Testis (tissue), 3 donors: ENCODE results near the gene AFAP1. TPM values are rescaled to one million over a fixed set of nuclear protein-coding genes. Genes with fewer than 3 reads are reported as not detected.

ENCODE experiments used
- DNase-seq: peaks from one replicate; pipeline ENCODE4 v3.0.0-alpha.2; 2019
- H3K27ac ChIP-seq, 2 donors: fragments of 200-600 bp; sonication (generic); one replicate each; pipeline ENCODE4 v1.5.1; 2019
- H3K27me3 ChIP-seq: fragments of 200-600 bp; sonication (generic); one replicate; pipeline ENCODE4 v1.5.1; 2019
- H3K36me3 ChIP-seq: fragments of 200-600 bp; sonication (generic); one replicate; pipeline ENCODE4 v1.5.1; 2017; ENCODE audit warnings: low read depth; ENCODE audit errors: missing control alignments
- H3K4me1 ChIP-seq: fragments of 200-600 bp; sonication (generic); one replicate; pipeline ENCODE4 v1.5.1; 2019
- H3K4me3 ChIP-seq, 2 donors: fragments of 200-600 bp; sonication (generic); one replicate each; pipeline ENCODE4 v1.5.1; 2017 to 2019
- H3K9me3 ChIP-seq: fragments of 200-600 bp; sonication (generic); one replicate; pipeline ENCODE4 v1.5.1; 2017
- POLR2A ChIP-seq: fragments of 450-650 bp; IDR thresholded peaks from one replicate; pipeline ENCODE4 v1.6.1; 2017; ENCODE audit warnings: antibody characterized with exemption, mild to moderate bottlenecking, moderate library complexity
- WGBS, 2 donors: methylation state at CpG; one replicate each; pipeline ENCODE4 v1.1.5; 2018; 5-methylcytosine and 5-hydroxymethylcytosine counted together
- intact Hi-C: fragments of 100-400 bp; cut with DNase I; formaldehyde crosslinking; loops from one replicate; pipeline ENCODE4 v1.15.1; 2023; ENCODE audit warnings: low total_unique reads
- polyA plus RNA-seq: library from polyadenylated mRNA; stranded (reverse); fragments of 350-450 nt; fragmentation: Illumina TruSeq; extraction: RNeasy Lipid Tissue Mini Kit (QIAGEN cat#74804); gene quantifications from one replicate; pipeline ENCODE4 v1.2.3, GENCODE V29; 2014; ENCODE audit warnings: low read depth, low replicate concordance; ENCODE audit not compliant: insufficient read depth
- total RNA-seq, 2 donors: library from RNA; depleted of rRNA; stranded (reverse); fragments of >200 nt; gene quantifications; one replicate each; pipeline ENCODE4 v1.2.3, GENCODE V29; 2016
- TF ChIP-seq, protein P1 (sequence below), 3 experiments: fragments of 450-650 bp in 2 of 3; fragments of 200-600 bp in 1 of 3; sonication (generic) in 1 of 3; IDR thresholded peaks; one replicate each; pipeline ENCODE4 v1.5.1; 2016 to 2019; ENCODE audit warnings: antibody characterized with exemption in 3 of 3, mild to moderate bottlenecking in 2 of 3, moderate library complexity in 1 of 3

The AFAP1 gene
- total and polyA plus RNA-seq, 3 donors from 2014 or later = 23.1 to 52.4 (median 51.4) TPM

DNA sequence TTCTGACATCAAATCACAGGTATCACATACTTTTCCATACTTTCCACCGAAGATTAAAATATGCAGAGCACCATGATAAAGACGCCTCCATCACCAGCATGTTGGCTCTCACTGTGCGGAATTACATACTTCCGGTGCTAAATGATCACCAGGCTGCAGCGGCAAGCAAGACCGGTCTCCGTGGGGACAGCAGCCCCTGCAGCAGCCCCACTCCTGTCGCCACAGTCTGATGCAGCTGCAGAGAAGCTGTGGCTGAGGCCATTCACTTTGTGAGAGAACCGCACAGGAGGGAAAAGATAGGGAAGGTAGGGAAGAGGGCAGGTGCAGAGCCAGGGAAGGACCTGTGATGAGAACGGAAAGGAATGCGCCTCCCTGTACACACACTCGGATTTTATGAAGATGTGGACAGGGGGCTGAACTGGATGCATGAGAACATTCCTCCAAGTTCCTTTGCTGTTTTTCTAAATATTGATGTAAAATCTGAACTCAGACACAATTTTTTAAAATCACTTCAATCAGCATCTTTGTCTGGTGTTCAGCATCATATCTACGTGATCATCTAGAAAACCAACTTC lies 38.3 kb downstream of the AFAP1 start:
- WGBS, 2 donors = 90 to 95% methylated on average over 13 of the region's 13 CpGs
- Histone ChIP-seq H3K27ac (no peak overlapping the region), H3K27me3 (no peaks in the 10 kb centered on the region), H3K9me3 (no peaks in the 10 kb centered on the region), H3K4me3 (no peak overlapping the region), H3K4me1 (peaks cover 8% of the 10 kb centered on the region), H3K36me3 (no peaks in the 10 kb centered on the region)
- intact Hi-C loops = no loop called here
- DNase-seq = no peak
- TF ChIP-seq, protein P1, sequence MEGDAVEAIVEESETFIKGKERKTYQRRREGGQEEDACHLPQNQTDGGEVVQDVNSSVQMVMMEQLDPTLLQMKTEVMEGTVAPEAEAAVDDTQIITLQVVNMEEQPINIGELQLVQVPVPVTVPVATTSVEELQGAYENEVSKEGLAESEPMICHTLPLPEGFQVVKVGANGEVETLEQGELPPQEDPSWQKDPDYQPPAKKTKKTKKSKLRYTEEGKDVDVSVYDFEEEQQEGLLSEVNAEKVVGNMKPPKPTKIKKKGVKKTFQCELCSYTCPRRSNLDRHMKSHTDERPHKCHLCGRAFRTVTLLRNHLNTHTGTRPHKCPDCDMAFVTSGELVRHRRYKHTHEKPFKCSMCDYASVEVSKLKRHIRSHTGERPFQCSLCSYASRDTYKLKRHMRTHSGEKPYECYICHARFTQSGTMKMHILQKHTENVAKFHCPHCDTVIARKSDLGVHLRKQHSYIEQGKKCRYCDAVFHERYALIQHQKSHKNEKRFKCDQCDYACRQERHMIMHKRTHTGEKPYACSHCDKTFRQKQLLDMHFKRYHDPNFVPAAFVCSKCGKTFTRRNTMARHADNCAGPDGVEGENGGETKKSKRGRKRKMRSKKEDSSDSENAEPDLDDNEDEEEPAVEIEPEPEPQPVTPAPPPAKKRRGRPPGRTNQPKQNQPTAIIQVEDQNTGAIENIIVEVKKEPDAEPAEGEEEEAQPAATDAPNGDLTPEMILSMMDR (IDR thresholded peaks at IDR 0.05) = no peak
- TF ChIP-seq POLR2A = no peak

DNA sequence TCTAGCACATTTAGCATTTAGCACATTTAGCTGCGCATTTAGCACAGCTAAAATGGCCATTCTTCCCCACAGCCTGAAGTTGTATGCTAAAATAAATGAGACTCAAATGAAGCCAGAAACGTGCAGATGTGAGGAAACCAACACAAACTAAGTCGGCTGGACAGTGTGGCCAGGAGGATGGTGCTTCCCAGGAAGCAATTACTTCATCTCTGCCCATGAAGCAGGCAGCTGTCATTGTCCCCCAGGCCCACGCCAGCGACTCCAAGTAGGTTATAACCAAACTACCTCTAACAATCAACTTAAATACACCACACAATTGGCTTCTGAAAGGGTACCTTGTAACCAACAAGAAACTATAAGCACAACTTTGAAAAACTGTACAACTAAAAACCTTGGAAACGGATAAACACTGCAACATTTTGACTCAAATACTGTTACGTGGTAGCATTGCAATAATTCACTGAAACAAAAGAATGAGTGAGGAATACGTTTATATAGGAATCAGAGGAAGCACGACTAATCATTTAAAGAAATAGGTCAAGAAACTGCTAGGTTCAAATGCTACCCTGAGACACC lies 39.2 kb downstream of the AFAP1 start:
- Histone ChIP-seq H3K36me3 (no peaks in the 10 kb centered on the region), H3K27me3 (no peaks in the 10 kb centered on the region), H3K27ac (no peak overlapping the region), H3K4me3 (no peak overlapping the region), H3K4me1 (peaks cover 6% of the 10 kb centered on the region), H3K9me3 (no peaks in the 10 kb centered on the region)
- intact Hi-C loops = no loop called here
- TF ChIP-seq, protein P1 (IDR thresholded peaks at IDR 0.05) = no peak
- no peak for TF ChIP-seq POLR2A
- 59 to 62% methylated on average over 8 to 9 of the region's 9 CpGs for WGBS, 2 donors
- no peak for DNase-seq

DNA sequence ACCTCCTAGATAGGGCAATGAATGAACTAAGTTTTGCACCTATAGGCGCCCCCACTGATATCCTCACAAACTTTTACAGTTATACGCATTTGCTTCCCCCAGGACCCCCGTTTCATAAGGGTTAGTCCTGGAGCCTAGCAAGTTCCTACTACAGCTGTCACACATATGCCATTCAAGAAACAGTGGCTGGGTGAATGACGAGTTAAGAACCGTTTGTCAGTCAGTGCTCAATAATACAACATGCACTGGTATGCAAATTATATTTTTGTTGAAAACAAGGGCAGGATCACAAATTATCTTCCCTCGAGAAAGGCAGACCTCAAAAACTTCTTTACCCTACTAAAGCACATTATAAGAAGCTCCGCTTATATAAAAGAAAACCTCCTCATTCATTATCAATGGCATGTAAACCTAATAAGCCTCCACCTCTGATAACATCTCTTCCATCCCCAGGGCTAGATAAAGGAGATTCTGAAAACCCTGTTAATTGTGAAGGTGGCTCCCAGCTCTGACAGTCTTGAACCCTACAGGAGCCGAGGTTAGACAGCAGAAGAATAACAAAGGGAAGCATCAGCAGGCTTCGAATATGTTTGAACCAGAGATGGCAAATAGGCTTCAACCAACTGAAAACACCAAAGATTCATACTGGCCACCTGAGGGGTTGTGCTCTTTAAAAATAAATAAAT lies 40.3 kb downstream of the AFAP1 start:
- no peaks in the 10 kb centered on the region for H3K27me3 ChIP-seq
- 76 to 81% methylated on average over 9 of the region's 9 CpGs for WGBS, 2 donors
- no peak overlapping the region for H3K27ac ChIP-seq
- H3K4me1 ChIP-seq = no peaks in the 10 kb centered on the region
- intact Hi-C loops = no loop called here
- H3K4me3 ChIP-seq = no peak overlapping the region
- TF ChIP-seq, protein P1 (IDR thresholded peaks at IDR 0.05) = no peak
- no peaks in the 10 kb centered on the region for H3K36me3 ChIP-seq
- DNase-seq = no peak
- no peaks in the 10 kb centered on the region for H3K9me3 ChIP-seq

GRCh38 chr4:7898385-7898784 lies 41.3 kb downstream of the AFAP1 start:
- Histone ChIP-seq H3K9me3 (no peaks in the 10 kb centered on the region), H3K27me3 (no peaks in the 10 kb centered on the region), H3K4me1 (no peaks in the 10 kb centered on the region), H3K4me3 (no peak overlapping the region), H3K27ac (no peak overlapping the region), H3K36me3 (no peaks in the 10 kb centered on the region)
- TF ChIP-seq, protein P1 (IDR thresholded peaks at IDR 0.05) = no peak
- TF ChIP-seq POLR2A = no peak
- DNase-seq = no peak
- 71 to 83% methylated on average over 4 of the region's 4 CpGs for WGBS, 2 donors
- intact Hi-C loops = no loop called here
